GM18517 (cell line): ENCODE results near the gene NLRP9.
"Not testable (repeated sequence)": the region's sequence is repeated elsewhere in the genome, so short reads cannot be mapped to it uniquely, and the experiment has no call there.

ENCODE experiments used
- ATAC-seq: cut with Tn5 transposase; IDR thresholded peaks from one replicate; pipeline ENCODE4 v1.9.1; 2021; ENCODE audit warnings: mild to moderate bottlenecking, moderate library complexity; ENCODE audit not compliant: unreplicated experiment

The NLRP9 gene

DNA sequence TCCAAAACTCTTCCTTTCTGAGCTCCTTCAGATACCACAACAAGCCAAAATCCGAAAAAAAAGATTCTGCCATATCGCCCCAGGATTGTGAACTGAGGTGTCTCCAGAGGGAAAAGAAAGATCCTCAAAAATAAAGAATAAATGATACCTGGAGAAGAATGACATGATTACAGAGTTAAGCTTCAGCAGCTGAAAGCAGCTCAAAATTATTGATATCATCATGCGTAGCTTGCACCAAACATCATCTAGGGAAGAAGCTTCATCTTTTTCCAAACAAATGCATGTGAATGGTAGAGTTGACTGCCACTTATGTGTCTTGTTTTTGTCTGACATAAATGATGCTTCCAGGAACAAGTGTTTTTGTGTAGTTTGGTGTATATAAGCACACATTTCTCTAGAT, at the start of gene NLRP9:
Gene NLRP9, minus strand, starts transcription at position 101 of the 400 bp plus-strand sequence. Its CDS starts 28 bp downstream, at position 73.
- no peak for ATAC-seq

DNA sequence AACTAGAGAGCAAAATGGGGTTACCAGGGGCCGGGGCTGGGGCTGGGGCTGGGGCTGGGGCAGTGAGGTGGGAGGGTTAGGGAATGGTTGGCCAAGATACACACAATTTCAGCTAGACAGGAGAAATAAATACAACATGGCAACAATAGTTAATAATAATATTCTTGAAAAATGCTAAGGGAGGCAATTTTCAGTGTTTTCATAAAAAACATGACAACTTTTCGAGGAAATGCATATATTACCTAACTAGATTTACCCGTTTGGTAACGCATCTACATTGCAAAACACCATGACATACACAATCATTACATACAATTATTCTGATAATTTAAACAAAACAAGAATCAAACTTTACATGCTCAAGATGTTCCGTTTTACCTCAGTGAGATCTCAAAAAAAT, 42.9 kb upstream of the NLRP9 start:
- ATAC-seq: no peak

DNA sequence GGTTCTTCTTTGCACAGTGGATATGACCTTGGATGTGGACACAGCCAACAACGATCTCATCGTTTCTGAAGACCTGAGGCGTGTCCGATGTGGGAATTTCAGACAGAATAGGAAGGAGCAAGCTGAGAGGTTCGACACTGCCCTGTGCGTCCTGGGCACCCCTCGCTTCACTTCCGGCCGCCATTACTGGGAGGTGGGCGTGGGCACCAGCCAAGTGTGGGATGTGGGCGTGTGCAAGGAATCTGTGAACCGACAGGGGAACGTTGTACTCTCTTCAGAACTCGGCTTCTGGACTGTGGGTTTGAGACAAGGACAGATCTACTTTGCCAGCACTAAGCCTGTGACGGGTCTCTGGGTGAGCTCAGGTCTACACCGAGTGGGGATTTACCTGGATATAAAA, 40.1 kb upstream of the NLRP9 start:
- no peak for ATAC-seq

DNA sequence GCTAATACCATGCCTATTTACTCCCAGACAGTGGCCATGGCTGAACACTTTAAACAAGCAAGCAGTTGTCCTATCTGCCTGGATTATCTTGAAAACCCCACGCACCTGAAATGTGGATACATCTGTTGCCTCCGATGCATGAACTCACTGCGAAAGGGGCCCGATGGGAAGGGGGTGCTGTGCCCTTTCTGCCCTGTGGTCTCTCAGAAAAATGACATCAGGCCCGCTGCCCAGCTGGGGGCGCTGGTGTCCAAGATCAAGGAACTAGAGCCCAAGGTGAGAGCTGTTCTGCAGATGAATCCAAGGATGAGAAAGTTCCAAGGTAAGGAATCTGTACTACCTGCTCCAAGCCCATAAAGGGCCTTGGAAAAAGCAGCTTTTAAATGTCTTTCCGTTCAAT, 39.3 kb upstream of the NLRP9 start:
- no peak for ATAC-seq

DNA sequence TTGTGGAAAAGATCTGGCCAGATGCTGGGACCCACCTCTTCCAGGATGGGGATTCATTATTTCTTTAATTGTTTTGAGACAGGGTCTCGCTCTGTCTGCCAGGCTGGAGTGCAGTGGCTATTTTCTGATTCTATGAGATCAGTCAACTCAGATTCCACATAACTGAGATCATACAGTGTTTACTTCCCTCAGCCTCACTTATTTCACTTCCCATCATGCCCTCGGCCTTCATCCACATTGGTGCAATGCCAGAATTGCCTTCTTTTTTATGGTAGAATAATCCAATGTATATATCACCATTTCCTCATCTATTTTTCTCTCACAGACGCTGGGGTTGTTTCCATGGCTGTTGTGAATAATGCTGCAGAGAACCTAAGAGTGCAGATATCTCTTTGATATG, 31.4 kb upstream of the NLRP9 start:
- not testable (repeated sequence) for ATAC-seq

DNA sequence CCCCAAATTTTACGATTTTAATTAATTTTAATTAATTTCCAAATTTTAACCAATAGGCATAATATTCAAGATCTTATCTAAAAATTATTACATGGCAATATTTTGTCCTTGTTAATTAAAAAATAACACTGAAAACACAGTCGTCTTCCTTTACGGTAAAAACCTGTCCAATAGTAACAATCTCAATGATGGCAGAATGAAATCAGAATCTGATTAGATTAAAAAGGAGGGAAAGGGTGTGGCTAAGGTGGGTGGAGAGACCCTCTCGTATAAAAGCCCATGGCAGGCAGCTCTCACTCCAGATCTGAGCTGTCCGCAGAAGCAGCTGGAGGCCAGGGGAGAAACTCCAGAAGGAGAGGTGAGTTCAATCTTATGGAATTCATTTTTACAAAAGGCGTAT, 30.6 kb upstream of the NLRP9 start, which contains the start of gene RFPL4AL1:
Gene RFPL4AL1, plus strand, starts transcription at position 301 of the 400 bp plus-strand sequence. CDS start 2,687 bp downstream, outside the sequence.
- not testable (repeated sequence) for ATAC-seq

DNA sequence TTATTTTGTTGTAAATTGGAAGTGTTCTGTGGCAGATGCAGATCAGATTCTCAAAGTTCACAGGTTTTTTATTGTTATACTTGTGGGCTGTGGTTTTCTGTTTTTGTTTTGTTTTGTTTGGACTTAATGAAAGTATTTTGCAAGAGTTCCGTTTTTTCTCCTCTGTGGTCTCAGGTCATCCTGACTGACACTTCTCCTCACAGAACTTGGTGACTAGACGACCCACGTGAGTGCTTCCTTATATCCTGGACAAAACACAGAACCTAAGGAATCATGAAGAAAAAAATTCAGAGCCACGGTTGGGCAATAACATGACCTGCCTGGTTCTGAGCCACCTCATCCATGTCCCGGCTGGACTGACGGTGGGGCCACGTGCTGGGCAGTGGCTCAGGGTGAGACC, 28.3 kb upstream of the NLRP9 start:
- no peak for ATAC-seq

DNA sequence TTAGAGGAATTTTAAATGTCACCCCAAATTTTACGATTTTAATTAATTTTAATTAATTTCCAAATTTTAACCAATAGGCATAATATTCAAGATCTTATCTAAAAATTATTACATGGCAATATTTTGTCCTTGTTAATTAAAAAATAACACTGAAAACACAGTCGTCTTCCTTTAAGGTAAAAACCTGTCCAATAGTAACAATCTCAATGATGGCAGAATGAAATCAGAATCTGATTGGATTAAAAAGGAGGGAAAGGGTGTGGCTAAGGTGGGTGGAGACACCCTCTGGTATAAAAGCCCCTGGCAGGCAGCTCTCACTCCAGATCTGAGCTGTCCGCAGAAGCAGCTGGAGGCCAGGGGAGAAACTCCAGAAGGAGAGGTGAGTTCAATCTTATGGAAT, 20.6 kb upstream of the NLRP9 start, which contains the start of gene RFPL4A:
Gene RFPL4A, plus strand, starts transcription at position 301 of the 400 bp plus-strand sequence. CDS start 2,704 bp downstream, outside the sequence.
- ATAC-seq: not testable (repeated sequence)

DNA sequence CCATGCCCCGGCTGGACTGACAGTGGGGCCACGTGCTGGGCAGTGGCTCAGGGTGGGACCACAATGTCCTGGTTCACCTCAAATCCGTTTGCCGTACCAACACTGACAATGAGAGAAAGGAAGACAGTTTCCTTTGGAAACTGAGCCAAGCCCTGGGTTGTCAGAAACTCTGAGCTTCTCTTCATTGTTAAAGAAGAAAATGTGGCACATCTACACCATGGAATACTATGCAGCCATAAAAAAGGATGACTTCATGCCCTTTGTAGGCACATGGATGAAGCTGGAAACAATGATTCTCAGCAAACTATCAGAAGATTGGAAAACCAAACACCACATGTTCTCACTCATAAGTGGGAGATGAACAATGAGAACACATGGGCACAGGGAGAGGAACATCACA, 18.6 kb upstream of the NLRP9 start:
- not testable (repeated sequence) for ATAC-seq

DNA sequence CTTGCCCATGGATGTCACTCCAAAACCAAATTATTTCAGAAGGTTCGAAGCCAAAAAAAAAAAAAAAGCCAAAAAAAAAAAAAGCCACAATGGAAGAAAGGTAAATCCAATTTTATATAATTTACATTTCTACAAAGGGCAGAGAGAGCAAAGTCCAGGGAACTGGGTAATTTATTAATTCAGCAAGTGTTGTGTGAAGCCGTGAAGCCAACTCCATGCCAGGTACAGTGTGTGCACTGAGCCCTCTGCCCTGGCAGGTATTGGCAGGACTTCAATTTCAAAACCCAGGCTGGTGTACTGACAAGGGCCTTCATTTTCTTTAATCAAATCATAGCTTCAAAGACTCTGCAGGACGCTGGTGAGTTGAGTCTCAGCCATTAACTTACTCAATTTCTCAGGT, 15.2 kb upstream of the NLRP9 start:
- no peak for ATAC-seq

DNA sequence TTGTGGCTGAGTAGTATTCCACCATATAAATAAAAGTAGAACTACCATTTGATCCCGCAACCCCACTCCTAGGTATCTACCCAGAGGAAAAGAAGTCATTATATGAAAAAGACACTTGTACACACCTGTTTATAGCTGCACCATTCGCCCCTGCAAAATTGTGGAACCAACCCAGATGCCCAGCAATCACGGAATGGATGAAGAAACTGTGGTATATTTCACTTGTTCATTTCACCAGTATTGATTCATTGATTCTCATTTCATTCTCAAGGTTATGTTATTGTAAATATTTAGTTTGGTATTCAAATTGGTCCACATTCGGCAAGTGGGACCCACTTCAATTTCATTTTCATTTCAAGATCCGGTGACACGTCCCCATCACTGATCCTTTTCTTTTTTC, 12.5 kb upstream of the NLRP9 start:
- ATAC-seq: no peak

DNA sequence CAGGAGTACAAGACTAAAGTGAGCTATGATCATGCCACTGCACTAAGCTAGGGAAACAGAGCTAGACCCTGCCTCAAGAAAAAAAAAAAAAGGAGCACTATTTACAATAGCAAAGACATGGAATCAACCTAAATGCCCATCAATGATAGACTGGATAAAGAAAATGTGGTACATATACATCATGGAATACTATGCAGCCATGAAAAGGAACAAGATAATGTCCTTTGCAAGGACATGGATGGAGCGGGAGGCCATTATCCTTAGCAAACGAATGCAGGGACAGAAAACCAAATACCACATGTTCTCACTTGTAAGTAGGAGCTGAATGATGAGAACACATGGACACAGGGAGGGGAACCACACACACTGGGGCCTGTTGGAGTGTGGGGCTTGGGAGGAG, 7.8 kb downstream of the NLRP9 start:
- ATAC-seq: not testable (repeated sequence)

DNA sequence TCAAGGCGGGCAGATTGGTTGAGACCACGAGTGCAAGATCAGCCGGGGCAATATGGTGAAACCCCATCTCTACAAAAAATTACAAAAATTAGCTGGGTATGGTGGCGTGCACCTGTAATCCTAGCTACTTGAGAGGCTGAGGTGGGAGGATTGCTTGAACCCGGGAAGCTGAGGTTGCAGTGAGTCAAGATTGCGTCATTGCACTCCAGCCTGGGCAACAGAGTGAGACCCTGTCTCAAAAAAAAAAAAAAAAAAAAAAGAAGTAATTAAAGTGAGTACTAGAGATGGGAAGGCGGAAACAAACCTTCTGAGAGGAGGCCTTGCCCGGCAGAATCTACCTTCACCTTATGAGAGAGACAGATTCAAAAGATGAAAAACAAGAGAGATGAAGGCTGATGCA, 14.7 kb downstream of the NLRP9 start:
- no peak for ATAC-seq

DNA sequence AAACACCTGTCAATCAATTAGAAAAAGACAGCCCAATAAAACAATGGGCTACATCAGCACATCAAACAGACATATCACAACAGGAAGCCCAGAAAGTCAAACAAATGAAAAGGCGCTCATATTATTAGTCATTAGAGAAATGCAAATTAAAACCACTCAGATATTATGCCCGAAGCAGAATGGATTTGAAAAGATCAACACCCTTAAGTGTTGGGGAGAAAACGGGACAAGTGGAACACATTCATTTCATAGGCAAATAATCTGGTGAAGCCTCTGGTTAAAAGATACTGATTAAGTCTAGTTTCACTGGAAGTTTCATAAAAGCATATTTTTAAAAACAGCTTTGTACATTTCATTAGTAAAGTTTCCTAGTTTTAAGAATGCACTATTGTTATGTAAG, 17.4 kb downstream of the NLRP9 start:
- ATAC-seq: no peak

DNA sequence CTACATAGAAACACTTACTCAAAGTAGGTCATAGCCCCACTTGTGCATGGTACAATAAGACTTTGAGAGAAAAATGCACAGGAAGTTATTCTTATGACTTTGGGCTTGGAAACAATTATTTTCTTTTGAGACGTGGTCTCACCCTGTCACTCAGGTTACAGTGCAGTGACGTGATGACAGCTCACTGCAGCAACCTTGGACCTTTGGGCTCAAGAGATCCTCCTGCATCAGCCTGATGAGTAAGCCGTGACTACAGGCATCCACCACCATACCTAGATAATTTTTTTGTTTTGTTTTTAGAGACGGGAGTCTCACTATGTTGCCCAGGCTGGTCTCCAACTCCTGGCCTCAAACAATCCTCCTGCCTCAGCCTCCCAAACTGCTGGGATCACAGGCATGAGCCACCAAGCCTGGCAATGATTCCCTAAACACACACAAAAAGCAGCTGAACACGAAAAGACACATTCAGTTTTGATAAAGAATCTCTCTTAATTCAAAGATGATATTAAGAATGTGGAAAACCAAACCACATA, 17.9 kb downstream of the NLRP9 start:
- ATAC-seq: no peak

DNA sequence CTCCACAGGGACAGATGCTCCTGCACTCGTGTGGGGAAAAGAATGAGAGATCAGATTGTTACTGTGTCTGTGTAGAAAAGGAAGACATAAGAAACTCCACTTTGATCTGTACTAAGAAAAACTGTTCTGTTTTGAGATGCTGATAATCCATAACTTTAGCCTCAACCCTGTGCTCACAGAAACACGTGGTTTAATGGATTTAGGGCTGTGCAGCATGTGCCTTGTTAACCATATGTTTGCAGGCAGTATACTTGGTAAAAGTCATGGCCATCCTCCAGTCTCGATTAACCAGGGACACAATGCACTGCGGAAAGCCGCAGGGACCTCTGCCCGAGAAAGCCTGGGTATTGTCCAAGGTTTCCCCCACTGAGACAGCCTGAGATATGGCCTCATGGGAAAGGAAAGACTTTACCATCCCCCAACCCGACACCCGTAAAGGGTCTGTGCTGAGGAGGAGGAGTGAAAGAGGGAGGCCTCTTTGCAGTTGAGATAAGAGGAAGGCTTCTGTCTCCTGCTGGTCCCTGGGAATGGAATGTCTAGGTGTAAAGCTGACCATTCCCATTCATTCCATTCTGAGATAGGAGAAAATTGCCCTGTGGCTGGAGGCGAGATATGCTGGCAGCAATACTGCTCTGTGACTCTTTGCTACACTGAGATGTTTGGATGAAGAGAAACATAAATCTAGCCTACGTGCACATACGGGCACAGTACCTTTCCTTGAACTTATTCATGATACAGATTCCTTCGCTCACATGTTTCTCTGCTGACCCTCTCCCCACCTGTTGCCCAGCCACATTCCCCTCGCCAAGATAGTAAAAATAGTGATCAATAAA, 20.1 kb downstream of the NLRP9 start:
- not testable (repeated sequence) for ATAC-seq

DNA sequence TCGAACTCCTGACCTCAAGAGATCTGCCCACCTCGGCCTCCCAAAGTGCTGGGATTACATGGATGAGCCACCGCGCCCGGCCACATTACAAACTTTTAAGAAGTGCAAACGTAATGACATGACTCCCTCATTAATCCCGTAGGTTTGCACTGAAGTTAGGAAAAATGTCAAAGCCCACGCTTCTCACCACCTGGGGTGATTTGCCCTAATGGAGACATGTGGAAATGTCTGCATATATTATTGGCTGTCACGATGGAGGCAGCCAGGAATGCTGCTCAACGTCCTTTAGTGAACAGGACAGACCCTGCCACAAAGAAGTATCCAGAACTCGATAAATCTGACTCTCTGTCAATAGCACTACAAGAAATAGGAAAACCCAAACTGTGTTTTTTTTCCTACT, 21.0 kb downstream of the NLRP9 start:
- no peak for ATAC-seq

DNA sequence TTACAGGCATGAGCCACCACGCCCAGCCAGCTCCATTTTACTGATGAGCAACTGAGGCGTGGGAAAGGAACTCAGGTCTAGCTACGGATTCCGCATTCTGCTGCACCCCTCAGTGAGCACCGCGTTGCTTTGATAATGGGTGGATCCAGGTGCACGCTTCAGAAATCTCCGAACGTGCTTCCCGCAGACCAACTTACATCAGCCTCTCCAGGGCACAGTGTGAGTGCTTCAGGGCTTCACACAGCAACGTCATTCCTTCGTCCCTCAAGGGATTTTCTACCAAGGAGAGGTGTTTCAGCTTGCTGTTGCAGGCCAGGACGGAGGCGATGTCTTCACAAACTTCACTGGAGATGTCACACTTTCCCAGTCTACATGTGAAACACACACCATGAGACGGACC, 21.7 kb downstream of the NLRP9 start:
- ATAC-seq: no peak

DNA sequence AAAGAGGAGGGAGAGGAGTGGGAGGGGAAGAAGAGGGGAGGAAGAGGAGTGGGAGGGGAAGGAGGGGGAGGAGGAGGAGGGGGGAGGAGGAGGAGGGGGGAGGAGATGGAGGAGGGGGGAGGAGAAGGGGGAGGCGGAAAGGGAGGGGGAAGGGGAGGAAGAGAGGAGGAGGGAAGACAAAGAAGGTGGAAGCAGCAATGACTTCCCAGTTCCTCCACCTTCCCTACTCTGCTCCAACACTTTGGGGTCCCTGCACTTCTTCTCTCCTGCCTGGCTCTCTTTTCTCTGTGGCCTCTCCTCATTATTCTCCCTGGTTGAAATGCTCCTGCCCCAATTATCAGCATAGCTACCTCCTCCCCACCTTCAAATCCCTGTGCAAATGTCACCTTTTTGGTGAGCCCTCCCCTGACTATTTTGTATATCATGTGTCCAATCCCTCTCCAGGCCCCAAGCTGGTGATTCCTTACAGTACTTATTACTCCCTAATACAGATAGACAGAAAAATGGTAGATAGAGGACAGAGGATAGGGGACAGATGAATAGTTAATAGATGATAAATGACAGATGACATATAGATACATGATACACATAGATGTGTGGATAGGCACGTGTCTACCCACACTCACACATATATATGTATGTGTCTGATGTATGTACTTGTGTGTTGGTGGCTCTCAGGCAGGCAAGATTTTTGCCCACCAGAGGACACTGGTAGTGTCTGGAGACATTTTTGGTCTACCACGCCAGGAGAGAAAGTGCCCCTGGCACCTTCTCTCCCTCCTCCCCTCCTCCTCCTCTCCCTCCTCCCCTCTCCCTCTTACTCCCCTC, 25.2 kb downstream of the NLRP9 start:
- no peak for ATAC-seq

DNA sequence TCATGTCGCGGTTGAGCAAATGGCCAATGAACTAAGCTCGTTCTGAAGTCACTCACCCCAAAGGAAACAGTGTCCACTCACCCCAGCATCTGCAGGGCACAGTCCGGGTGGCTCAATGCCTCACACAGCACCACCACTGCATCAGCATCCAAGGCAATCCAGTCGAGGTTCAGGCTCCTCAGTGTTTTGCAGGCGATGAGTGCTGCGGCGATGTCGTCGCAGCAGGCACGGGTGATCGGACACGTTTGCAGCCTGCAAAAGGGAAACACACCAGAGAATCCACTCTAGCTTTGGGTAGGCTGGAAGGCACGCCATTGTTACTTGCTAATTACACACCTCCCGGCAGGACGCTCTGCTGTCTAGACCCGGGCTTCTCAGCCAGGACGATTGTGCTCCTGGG, 26.5 kb downstream of the NLRP9 start:
- no peak for ATAC-seq

DNA sequence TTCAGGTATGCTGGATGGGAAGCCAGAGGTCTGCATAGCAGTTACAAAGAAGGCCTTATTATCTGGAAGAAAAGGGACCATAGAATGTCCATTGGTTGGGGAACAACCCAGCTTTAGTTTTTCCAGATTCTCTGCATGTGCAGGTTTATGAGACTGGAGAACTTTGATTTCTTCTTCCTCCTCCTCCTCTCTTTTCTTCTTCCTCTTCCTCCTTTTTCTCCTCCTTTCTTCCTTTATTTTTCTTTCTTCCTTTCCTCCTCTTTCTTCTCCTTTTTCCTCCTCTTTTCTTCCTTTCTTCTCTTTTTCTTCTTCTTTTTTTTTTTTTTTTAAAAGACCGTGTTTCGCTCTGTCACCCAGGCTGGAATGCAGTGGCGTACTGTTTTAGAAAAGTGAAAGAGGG, 32.2 kb downstream of the NLRP9 start:
- ATAC-seq: no peak
